ENCODE data around the gene RFPL4A.
"Not testable (repeated sequence)": the region's sequence is repeated elsewhere in the genome, so short reads cannot be mapped to it uniquely, and the experiment has no call there.

Gene RFPL4A

GRCh38 chr19:55758797-55759196 is at the start of gene RFPL4A:
Gene RFPL4A (plus strand): TSS chr19:55759097. CDS start chr19:55761801, 2,704 bp downstream.
- DNase-seq, result not testable (repeated sequence)

- DNase-seq, result no peak
Measured at GRCh38 chr19:55711719-55712118, 47.2 kb upstream of the RFPL4A start.

- DNase-seq, result no peak
Measured at GRCh38 chr19:55712804-55713631, 45.9 kb upstream of the RFPL4A start.

- DNase-seq, result no peak
Measured at GRCh38 chr19:55716531-55716930, 42.4 kb upstream of the RFPL4A start.

GRCh38 chr19:55717251-55717650 is 41.6 kb upstream of the RFPL4A start:
- DNase-seq, result no peak

GRCh38 chr19:55717879-55718711 is 40.8 kb upstream of the RFPL4A start:
- DNase-seq, result not testable (repeated sequence)

GRCh38 chr19:55720214-55720746 is 38.6 kb upstream of the RFPL4A start:
- no peak for DNase-seq

- no peak for DNase-seq
Measured at GRCh38 chr19:55720801-55721200, 38.1 kb upstream of the RFPL4A start.

- no peak for DNase-seq
Measured at GRCh38 chr19:55723491-55723890, 35.4 kb upstream of the RFPL4A start.

GRCh38 chr19:55730378-55730777 is 28.5 kb upstream of the RFPL4A start:
- not testable (repeated sequence) for DNase-seq

GRCh38 chr19:55738302-55738701 is 20.6 kb upstream of the RFPL4A start, which contains the start of gene NLRP9:
Gene NLRP9 (minus strand): TSS chr19:55738402. CDS start chr19:55738374, 28 bp downstream.
- DNase-seq, result no peak

- DNase-seq, result no peak
Measured at GRCh38 chr19:55750715-55751114, 8.2 kb upstream of the RFPL4A start.

GRCh38 chr19:55753401-55753800 is 5.5 kb upstream of the RFPL4A start:
- DNase-seq, result no peak

GRCh38 chr19:55756808-55757207 is 2.1 kb upstream of the RFPL4A start:
- DNase-seq, result not testable (repeated sequence)

GRCh38 chr19:55766466-55766865 is 7.6 kb downstream of the RFPL4A start:
- DNase-seq, result no peak

GRCh38 chr19:55768818-55769217 is 9.9 kb downstream of the RFPL4A start, which contains the start of gene RFPL4AL1:
Gene RFPL4AL1 (plus strand): TSS chr19:55769118. CDS start chr19:55771805, 2,687 bp downstream.
- not testable (repeated sequence) for DNase-seq

- DNase-seq, result not testable (repeated sequence)
Measured at GRCh38 chr19:55769632-55770031, 10.7 kb downstream of the RFPL4A start.

GRCh38 chr19:55777528-55777927 is 18.6 kb downstream of the RFPL4A start:
- DNase-seq, result no peak

GRCh38 chr19:55778331-55778730 is 19.4 kb downstream of the RFPL4A start:
- DNase-seq, result no peak

- no peak for DNase-seq
Measured at GRCh38 chr19:55781112-55781511, 22.2 kb downstream of the RFPL4A start.

GRCh38 chr19:55795021-55795420 is 36.1 kb downstream of the RFPL4A start:
- no peak for DNase-seq

GRCh38 chr19:55801416-55801815 is 42.5 kb downstream of the RFPL4A start:
- DNase-seq, result no peak

GRCh38 chr19:55802281-55802680 is 43.4 kb downstream of the RFPL4A start:
- DNase-seq, result no peak
